ENCODE results near the gene METAP1D.

GRCh38 chr2:172087207-172087779, 87.5 kb downstream of the METAP1D start:
- TF ChIP-seq CTCF (IDR thresholded peaks at IDR 0.05) (no peak), POLR2A (IDR thresholded peaks at IDR 0.05) (no peak)
